H9 (cell line): Measurements from ENCODE around the gene GET4. TPM values are rescaled to one million over a fixed set of nuclear protein-coding genes. Genes with fewer than 3 reads are reported as not detected.

Experiments
- DNase-seq: peaks from one replicate; pipeline ENCODE4 v3.0.0-alpha.2; 2017
- H2AFZ ChIP-seq: one replicate; pipeline ENCODE4 v1.6.1; 2013; ENCODE audit warnings: mild to moderate bottlenecking, low read length, control low read depth, moderate library complexity
- H2AK5ac ChIP-seq: 2 replicates; pipeline ENCODE4 v1.6.1; 2013; ENCODE audit warnings: low read length, control low read depth, mixed read lengths; ENCODE audit not compliant: insufficient read length
- H2BK120ac ChIP-seq: one replicate; pipeline ENCODE4 v1.6.1; 2013; ENCODE audit warnings: low read depth, mild to moderate bottlenecking, low read length, control low read depth, inconsistent platforms; ENCODE audit not compliant: poor library complexity, severe bottlenecking
- H2BK12ac ChIP-seq: 2 replicates; pipeline ENCODE4 v1.6.1; 2013; ENCODE audit warnings: low read length, control low read depth, mixed read lengths, low read depth; ENCODE audit not compliant: insufficient read length
- H2BK15ac ChIP-seq: 2 replicates; pipeline ENCODE4 v1.6.1; 2013; ENCODE audit warnings: low read depth, low read length, control low read depth
- H2BK20ac ChIP-seq: one replicate; pipeline ENCODE4 v1.6.1; 2013; ENCODE audit warnings: low read depth, mild to moderate bottlenecking, low read length, control low read depth, inconsistent platforms; ENCODE audit not compliant: poor library complexity, severe bottlenecking
- H2BK5ac ChIP-seq: 2 replicates; pipeline ENCODE4 v1.6.1; 2013; ENCODE audit warnings: low read length, control low read depth, mixed read lengths; ENCODE audit not compliant: insufficient read length
- H3K14ac ChIP-seq: 2 replicates; pipeline ENCODE4 v1.6.1; 2013; ENCODE audit warnings: low read length, control low read depth; ENCODE audit not compliant: insufficient read depth
- H3K18ac ChIP-seq: 2 replicates; pipeline ENCODE4 v1.6.1; 2013; ENCODE audit warnings: low read depth, mild to moderate bottlenecking, mixed read lengths, low read length, control low read depth; ENCODE audit not compliant: insufficient read length
- H3K23ac ChIP-seq: 2 replicates; pipeline ENCODE4 v1.6.1; 2013; ENCODE audit warnings: low read length, control low read depth, mixed read lengths, low read depth; ENCODE audit not compliant: insufficient read length
- H3K23me2 ChIP-seq: 2 replicates; pipeline ENCODE4 v1.6.1; 2013; ENCODE audit warnings: low read depth, mild to moderate bottlenecking, mixed read lengths, low read length, control low read depth; ENCODE audit not compliant: insufficient read length, poor library complexity, severe bottlenecking
- H3K27ac ChIP-seq: 2 replicates; pipeline ENCODE4 v1.5.1; 2013; ENCODE audit warnings: low read length, control low read depth, mixed read lengths, low read depth; ENCODE audit not compliant: insufficient read length
- H3K27me3 ChIP-seq: 2 replicates; pipeline ENCODE4 v1.6.1; 2013; ENCODE audit warnings: low read length, control low read depth, inconsistent platforms; ENCODE audit not compliant: insufficient read depth
- H3K4ac ChIP-seq: 2 replicates; pipeline ENCODE4 v1.6.1; 2013; ENCODE audit warnings: low read depth, mild to moderate bottlenecking, control low read depth, inconsistent platforms, low read length, moderate library complexity
- H3K4me1 ChIP-seq: 2 replicates; pipeline ENCODE4 v1.6.1; 2013; ENCODE audit warnings: low read length, control low read depth, inconsistent platforms; ENCODE audit not compliant: insufficient read depth
- H3K4me2 ChIP-seq: 2 replicates; pipeline ENCODE4 v1.6.1; 2013; ENCODE audit warnings: low read length, control low read depth, mixed read lengths; ENCODE audit not compliant: insufficient read length, insufficient read depth
- H3K56ac ChIP-seq: 2 replicates; pipeline ENCODE4 v1.6.1; 2013; ENCODE audit warnings: low read depth, mild to moderate bottlenecking, mixed read lengths, low read length, control low read depth; ENCODE audit not compliant: insufficient read length
- H3K79me1 ChIP-seq: 2 replicates; pipeline ENCODE4 v1.6.1; 2013; ENCODE audit warnings: low read depth, mild to moderate bottlenecking, moderate library complexity, low read length, control low read depth, inconsistent platforms; ENCODE audit not compliant: insufficient read depth, poor library complexity, severe bottlenecking
- H3K79me2 ChIP-seq: 2 replicates; pipeline ENCODE4 v1.6.1; 2013; ENCODE audit warnings: low read length, control low read depth, inconsistent platforms; ENCODE audit not compliant: insufficient read depth
- H3K9ac ChIP-seq: 2 replicates; pipeline ENCODE4 v1.6.1; 2013; ENCODE audit warnings: low read length, control low read depth, mixed read lengths; ENCODE audit not compliant: insufficient read length; ENCODE audit errors: extremely low read depth
- H3K9me3 ChIP-seq: one replicate; pipeline ENCODE4 v1.6.1; 2013; ENCODE audit warnings: low read depth, low read length, inconsistent platforms; ENCODE audit not compliant: control insufficient read depth
- H3T11ph ChIP-seq: one replicate; pipeline ENCODE4 v1.6.1; 2013; ENCODE audit warnings: mild to moderate bottlenecking, low read length, control low read depth, inconsistent platforms
- H4K20me1 ChIP-seq: one replicate; pipeline ENCODE4 v1.6.1; 2013; ENCODE audit not compliant: control insufficient read depth, insufficient read length, insufficient read depth
- H4K5ac ChIP-seq: 2 replicates; pipeline ENCODE4 v1.6.1; 2013; ENCODE audit warnings: low read depth, mild to moderate bottlenecking, mixed read lengths, low read length, control low read depth; ENCODE audit not compliant: insufficient read length
- H4K8ac ChIP-seq: replicated peaks from 2 replicates; pipeline ENCODE4 v1.6.1; 2013; ENCODE audit warnings: low read length, control low read depth, mixed read lengths, low read depth; ENCODE audit not compliant: insufficient read length
- H4K91ac ChIP-seq: 2 replicates; pipeline ENCODE4 v1.6.1; 2013; ENCODE audit warnings: low read depth, mild to moderate bottlenecking, moderate library complexity, mixed read lengths, low read length, control low read depth; ENCODE audit not compliant: insufficient read length
- H3K27ac Mint-ChIP-seq, 3 experiments: 2 replicates in 2 of 3; 3 replicates in 1 of 3; pipeline ENCODE4 v1.8.0; 2020 to 2021; ENCODE audit warnings: mixed read lengths in 3 of 3, mild to moderate bottlenecking in 1 of 3, moderate library complexity in 1 of 3
- H3K27me3 Mint-ChIP-seq: 2 replicates; pipeline ENCODE4 v1.8.0; 2021; ENCODE audit warnings: low read depth, mild to moderate bottlenecking, moderate library complexity, mixed read lengths
- H3K36me3 Mint-ChIP-seq, 3 experiments: 2 replicates in 2 of 3; 3 replicates in 1 of 3; pipeline ENCODE4 v1.8.0; 2020 to 2021; ENCODE audit warnings: low read depth in 3 of 3, mixed read lengths in 3 of 3; ENCODE audit not compliant: insufficient read depth in 1 of 3
- H3K4me1 Mint-ChIP-seq, 2 experiments: 2 replicates each; pipeline ENCODE4 v1.8.0; 2020; ENCODE audit warnings: mixed read lengths in 2 of 2
- H3K4me3 Mint-ChIP-seq, 2 experiments: 2 replicates in 1 of 2; 3 replicates in 1 of 2; pipeline ENCODE4 v1.8.0; 2020 to 2021; ENCODE audit warnings: mild to moderate bottlenecking in 2 of 2, mixed read lengths in 2 of 2, moderate library complexity in 1 of 2
- H3K9me3 Mint-ChIP-seq, 2 experiments: 2 replicates in 1 of 2; 3 replicates in 1 of 2; pipeline ENCODE4 v1.8.0; 2020; ENCODE audit warnings: mild to moderate bottlenecking in 2 of 2, mixed read lengths in 2 of 2, moderate library complexity in 1 of 2
- CTCF ChIP-seq: fragments of 200-600 bp; sonication (generic); conservative IDR thresholded peaks from 3 replicates; pipeline ENCODE4 v1.8.0; 2021; ENCODE audit warnings: antibody characterized with exemption, mild to moderate bottlenecking
- WGBS: extraction: QIAGEN DNeasy Blood & Tissue Kit; methylation state at CpG from one replicate; pipeline ENCODE4 v1.1.7; 2013; ENCODE audit warnings: missing lambda C conversion rate, low lambda C conversion rate, mixed read lengths; ENCODE audit not compliant: insufficient read length; ENCODE audit errors: extremely low coverage; 5-methylcytosine and 5-hydroxymethylcytosine counted together
- total RNA-seq: library from RNA; stranded (reverse); gene quantifications from 2 replicates; pipeline ENCODE4 v1.2.1, GENCODE V29; 2021

Gene GET4
- total RNA-seq, 1 experiment from 2014 or later: 70.2 TPM

GRCh38 chr7:836429-836828 lies 39.9 kb upstream of the GET4 start:
- Mint-ChIP-seq H3K36me3 (peaks cover 25 to 56% (median 50%) of the 10 kb centered on the region in 3 experiments), H3K27ac (peak overlapping the region; percentile 12 to 79 (median 16); a peak in 5 of 7 replicates), H3K4me3 (no peak overlapping the region), H3K9me3 (no peaks in the 10 kb centered on the region), H3K27me3 (no peaks in the 10 kb centered on the region), H3K4me1 (peaks cover 21 to 22% of the 10 kb centered on the region in 2 experiments)
- Histone ChIP-seq H3K9me3 (no peaks in the 10 kb centered on the region), H4K20me1 (no peaks in the 10 kb centered on the region), H3K27me3 (no peaks in the 10 kb centered on the region), H4K8ac (no peak overlapping the region), H3K4me1 (peaks cover 7% of the 10 kb centered on the region), H3K4me2 (no peak overlapping the region), H2AK5ac (no peak overlapping the region), H3K18ac (no peak overlapping the region), H3T11ph (no peak overlapping the region), H3K79me1 (peaks cover 5% of the 10 kb centered on the region), H3K4ac (no peak overlapping the region), H2AFZ (no peak overlapping the region), H3K23ac (no peak overlapping the region), H2BK120ac (no peak overlapping the region), H4K91ac (no peak overlapping the region), H3K23me2 (peaks cover 3% of the 10 kb centered on the region), H2BK12ac (no peak overlapping the region), H2BK5ac (no peak overlapping the region), H3K79me2 (peaks cover 39% of the 10 kb centered on the region; the same call in 1 of the 2 replicates), H3K14ac (no peak overlapping the region), H3K9ac (no peak overlapping the region), H2BK15ac (no peak overlapping the region), H3K56ac (no peak overlapping the region), H3K27ac (no peak overlapping the region), H4K5ac (no peak overlapping the region), H2BK20ac (no peak overlapping the region)
- WGBS: no CpG with 5 or more reads among the region's 5 CpGs
- DNase-seq: no peak
- TF ChIP-seq CTCF: peak; percentile 56
